Measurements from ENCODE around the gene RABL3.
"Not testable (repeated sequence)": the region's sequence is repeated elsewhere in the genome, so short reads cannot be mapped to it uniquely, and the experiment has no call there.

The RABL3 gene

DNA sequence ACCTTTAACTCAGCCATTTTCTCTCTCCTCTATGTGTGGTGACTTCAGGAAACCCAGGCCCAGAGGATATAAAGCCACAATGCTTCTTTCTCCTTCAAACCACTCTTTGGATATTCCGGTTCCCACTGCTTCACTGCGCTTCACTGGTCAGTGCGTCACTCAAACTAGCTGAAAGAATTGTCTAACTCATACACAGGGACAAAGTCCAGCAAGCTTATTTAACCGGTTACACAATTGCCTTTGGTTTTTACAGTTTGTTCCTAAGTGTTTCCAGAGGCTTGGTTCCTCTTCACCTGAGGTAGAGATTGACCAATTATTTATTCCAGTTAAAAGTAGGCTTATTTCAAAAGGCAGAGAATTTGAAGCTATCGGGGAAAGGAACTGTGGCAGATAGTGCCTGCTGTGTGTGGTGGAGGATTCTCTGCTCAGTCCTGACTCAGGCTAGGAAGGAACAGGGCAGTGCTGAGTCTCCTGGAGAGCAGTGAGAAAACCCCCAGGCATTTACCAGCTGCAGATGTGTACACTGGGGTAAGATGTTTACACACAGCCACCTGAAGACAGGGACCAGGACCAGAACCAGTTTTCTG, 60.1 kb downstream of the RABL3 start, which contains the start of gene HGD:
TSS of gene HGD (minus strand) at position 145 of the 587 bp plus-strand sequence. CDS start at position 17, 128 bp downstream.
- DNase-seq = no peak

DNA sequence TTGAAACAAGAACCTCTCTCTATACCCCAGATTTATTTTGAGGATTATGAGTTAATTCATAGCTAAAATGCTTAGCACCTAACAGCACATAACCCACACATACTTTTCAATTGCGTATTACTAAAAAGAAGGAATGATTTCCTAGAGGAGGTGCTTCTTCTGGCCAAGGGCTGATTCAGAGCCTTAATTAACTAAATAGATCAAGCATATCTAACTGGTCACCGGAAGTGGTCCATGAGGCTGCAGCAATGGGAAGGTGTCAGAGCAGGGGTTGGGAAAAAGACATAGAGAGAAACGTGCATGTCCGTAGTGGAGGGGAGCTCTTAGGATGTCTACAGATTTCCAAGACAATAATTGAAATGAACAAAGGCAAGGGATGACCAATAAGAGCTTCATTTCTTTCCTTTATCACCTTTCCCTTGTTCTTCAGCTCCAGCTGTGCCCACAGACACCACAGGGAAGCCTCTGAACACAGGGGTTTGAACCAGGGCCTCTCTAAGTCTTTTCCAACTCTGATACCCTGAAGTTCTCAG, 60.7 kb downstream of the RABL3 start:
- no peak for DNase-seq

DNA sequence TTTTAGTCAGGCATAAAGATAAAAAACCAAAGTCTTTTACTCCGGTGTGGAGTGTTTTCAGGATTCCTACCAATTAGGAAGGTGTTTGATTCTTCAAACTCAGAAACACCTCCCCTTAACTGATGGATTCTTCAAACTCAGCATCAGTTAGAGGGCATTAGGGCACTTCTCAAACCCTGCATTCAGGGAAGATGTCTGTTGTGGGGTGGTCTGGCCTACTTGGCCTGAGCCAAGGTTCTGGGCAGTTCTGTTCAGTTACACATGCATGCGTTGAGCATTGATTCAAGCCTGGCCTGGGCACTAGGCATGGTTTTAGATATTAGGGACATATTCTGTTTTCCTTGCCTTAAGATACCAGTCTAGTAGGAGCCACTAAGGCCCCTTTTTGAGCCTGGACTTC, 61.3 kb downstream of the RABL3 start:
- no peak for DNase-seq

DNA sequence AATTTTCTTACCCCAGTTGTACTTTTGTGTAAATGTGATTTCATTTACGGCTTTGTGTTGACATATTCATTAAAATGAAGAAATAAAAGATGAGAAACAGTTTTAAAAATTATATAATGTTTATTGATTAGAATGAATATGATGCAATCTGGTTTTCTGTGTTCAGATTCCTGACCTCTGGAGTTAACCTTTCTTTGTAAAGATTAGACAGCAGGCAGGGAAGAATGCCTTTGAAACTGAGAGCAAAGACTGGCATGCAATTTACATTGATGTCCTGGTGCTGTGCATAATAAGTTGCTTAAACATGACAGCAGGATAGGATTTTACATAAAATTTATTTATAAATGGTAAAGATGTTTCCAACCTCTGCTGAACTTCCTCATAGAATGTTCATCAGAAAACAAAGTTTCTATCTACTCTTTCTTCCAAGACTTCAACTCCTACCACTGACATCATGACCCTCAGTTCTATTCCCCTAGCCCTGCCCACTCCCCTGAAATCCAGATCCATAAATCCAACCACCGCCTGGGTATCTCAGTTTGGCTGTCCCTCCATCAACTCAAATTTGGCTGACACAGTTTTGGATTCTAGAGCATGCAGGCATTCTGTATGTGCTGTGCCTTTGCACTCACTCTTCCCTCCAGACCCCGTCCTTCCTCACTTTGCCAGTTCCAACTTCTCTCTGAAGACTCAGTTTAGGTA, 62.0 kb downstream of the RABL3 start:
- no peak for DNase-seq

DNA sequence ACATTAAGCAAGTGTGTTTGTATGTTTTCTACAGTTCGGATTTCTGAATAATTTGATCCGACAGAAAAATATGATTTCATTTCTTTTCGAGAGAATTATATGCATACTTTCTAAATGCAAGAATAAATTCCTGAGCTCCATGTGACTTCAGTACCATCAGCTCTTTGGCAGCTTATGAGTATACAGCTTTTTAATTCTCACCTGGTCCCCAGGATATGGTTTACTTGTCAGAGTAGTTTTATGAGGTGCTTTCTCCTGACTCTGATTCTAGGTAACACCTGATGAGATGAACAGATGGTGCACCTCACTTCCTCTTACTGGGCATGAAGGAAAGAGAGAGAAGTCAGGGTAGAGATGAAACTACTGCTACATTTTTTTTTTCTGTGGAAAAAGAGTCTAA, 63.3 kb downstream of the RABL3 start:
- no peak for DNase-seq

DNA sequence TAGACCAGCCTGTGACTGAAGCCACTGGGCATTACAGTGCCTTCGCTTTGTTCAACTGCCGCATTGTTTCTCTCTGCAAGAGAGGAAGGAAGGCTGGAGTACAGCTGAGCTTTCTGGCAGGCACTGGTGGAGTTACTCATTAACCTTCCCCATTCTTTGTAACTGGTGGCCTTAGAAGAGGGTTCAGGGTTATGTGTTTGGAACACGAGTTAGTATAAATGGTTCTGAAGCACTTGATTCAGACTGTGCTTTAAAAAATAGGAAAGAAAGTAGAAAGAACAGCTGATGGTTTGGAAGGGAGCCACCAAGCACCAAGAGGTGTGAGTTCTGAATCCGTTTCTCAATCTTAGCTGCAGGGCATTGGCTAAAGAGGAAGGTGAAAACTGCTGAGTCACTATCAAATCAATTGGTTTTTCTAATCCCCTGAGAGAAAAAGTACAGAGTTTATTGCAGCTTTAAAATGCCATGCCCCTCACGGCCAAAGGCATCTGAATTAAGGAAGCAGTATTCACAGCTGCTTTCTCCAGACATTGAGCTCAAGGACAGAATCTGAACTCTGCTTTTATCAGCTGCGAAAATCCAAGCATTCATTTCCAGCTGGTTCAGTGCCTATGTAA, 63.9 kb downstream of the RABL3 start:
- DNase-seq = no peak

DNA sequence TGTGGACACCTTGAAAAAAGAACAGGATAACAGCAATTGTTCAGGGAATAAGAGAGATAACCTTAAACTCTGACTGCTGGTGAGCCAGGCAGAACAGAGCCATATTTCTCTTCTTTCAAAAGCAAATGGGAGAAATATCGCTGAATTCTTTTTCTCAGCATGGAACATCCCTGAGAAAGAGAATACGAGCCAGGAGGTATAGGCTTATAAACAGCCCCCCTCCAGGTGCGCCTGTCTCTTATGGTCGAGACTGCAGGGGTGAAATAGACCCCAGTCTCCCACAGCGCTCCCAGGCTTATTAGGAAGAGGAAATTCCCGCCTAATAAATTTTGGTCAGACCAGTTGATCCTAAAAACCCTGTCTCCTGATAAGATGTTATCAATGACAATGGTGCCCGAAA, 65.1 kb downstream of the RABL3 start:
- DNase-seq = not testable (repeated sequence)

DNA sequence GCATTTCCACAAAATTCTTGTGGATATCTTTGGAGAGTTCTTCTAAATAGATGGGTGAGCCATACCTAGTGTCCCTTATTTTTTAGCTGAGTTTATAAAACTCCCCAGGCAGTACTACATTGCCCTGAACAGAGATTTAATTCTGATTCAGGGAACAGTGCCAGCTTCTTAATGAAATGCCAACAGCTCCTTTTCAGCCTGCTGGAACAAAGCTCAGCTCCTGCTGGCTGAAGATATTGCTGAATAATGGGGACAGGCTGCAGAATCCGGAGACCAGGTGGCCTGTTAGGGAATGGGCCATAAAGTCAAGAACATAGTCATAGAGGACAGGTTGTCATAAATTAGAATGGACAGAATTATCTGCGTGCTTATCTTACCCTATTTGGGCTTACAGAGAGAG, 69.2 kb downstream of the RABL3 start:
- no peak for DNase-seq

DNA sequence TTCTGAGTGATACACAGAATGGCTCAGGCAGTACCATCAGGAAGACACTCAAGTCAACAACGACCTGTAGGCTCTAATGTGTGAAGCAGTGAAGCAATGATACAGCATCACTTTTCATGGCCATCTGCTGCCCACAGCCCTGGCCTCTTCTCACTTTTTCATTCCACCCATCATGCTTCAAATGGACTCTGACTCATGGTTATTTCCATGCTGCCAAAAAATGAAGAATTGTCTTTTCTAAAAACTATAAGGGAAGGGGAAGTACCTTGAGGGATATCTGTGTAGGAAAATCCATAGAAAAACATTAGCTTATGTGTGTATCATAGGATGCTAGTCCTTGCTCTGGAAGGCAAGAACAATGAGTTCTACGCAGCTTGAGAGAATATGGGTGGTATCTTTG, 71.7 kb downstream of the RABL3 start:
- DNase-seq = no peak

DNA sequence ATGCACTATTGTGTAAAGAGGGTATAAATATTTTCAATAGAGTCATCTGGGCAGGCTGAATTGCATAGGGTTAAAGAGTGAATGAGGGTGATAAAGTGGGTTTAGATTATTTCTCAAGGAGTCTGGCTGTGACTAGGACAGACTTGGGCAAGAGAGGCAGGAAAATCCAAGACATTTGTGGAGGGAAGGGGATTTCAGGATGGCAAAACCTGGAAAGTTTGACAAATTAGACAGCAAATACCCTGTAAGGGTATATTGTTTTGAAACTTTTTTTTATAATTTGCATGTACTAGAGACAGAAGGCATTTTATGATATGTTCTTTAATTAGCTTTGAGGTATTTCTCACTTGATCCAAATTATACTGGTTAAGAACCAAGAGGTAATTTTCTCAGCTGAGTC, 77.4 kb downstream of the RABL3 start:
- DNase-seq = no peak

DNA sequence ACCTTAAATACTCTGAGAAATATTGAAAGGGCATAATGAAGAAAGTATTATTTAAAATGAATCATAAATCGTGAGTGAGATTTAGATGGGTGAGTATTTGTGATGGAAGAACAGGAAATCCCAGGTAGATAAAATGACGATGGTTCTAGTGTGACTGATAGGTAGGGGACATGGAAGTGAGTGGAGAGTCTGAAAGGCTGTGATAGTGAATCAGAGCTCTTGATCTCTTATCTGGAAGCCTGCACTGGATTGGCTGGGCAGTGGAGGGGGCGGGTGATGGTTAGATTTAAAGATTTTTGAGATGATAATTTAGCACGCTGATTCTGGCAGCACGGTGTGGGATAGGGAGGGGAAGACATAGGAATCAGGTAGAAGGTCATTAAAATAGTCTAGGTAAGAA, 80.4 kb downstream of the RABL3 start:
- no peak for DNase-seq

DNA sequence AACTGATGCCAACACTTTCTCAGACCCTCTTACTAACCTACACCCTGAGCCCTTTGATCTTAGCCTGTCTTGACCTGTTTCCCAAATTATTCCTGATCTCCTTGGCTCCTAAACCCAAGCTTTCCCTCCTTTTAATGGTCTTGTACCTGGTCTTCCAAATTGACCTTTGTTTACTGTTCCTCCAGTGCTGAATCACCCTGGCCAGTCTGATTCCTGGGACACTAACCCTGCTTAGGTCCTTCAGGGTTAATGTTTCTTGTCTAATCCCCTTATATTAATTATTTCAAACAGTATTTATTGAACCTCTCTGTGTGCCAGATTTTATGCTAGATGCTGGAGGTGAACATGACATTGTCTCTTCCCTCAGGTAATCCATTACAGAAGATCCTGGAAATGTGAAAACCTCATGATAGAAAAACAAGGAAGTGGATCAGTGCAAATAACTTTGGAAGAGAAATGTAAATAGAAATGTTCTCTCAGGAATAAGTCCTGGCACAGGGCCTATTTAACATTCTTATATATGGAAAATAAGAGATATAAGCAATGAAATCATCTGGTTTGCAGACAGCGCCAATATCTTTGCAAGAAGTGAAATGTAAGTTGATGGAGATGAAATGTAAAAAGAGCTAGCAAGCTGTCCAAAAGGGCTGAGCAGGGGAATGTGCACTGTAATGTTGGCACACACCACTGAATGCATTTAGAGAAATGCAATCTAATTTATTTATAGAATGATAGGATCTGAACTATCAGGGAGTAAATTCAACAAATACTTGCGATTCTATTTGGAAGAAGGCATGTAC, 81.0 kb downstream of the RABL3 start:
- DNase-seq = no peak

DNA sequence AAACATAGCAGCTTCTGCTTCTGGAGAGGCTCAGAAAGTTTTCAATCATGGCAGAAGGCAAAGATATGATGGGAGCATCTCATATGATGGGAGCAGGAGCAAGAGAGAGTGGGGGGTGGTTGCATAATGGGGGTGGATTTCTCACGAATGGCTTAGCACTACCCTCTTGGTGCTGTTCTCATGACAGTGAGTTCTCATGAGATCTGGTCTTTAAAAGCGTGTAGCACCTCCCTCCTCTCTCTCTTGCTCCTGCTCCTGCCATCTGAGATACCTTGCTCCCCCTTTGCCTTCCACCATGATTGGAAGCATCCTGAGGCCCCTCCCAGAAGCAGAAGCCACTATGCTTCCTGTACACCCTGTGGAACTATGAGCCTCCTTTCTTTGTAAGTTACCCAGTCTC, 82.5 kb downstream of the RABL3 start:
- DNase-seq = no peak

DNA sequence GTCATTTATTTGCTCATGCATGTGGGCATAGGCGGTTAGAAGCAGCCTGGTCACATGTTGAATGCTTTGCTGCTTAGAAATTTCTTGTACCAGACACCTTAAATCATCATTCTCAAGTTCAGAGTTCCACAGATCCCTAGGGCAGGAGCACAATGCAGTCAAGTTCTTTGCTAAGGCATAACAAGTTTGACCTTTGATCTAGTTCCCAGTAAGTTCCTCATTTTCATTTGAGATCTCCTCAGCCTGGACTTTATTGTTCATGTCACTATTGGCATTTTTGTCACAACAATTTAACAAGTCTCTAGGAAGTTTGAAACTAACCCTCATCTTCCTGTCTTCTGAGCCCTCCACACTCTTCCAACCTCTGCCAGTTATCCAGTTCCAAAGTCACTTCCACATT, 83.0 kb downstream of the RABL3 start:
- no peak for DNase-seq

DNA sequence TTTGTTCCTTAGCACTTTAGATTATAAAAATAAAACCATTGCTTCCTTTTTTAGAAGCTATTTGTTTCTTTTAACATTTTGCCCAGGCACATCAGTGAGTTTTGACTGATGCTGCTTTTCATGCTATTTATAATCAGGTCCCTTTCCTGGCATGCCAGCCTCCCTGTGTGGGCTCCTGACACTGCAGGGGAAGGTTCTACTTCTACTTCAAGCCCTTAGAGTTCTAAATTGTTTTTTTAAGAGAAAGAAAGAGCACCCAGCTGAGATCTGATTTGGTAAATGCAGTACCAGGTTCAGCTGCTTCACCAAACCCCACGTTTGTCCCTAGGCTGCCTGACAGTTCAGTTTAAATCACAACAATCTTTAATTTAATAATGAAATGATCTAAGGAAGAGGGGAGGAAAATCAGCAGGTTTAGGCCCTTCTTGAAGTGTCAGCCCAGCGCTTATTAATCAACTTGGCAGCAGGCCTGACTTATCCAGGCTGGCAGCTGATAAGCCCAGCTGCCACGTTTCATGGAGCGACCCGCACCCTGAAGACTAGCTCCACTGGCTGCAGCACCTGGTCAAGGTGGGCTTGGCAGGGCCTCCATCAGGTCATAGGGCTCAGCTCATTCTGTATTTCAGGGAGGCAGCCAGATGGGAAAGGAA, 89.3 kb downstream of the RABL3 start:
- DNase-seq = no peak

DNA sequence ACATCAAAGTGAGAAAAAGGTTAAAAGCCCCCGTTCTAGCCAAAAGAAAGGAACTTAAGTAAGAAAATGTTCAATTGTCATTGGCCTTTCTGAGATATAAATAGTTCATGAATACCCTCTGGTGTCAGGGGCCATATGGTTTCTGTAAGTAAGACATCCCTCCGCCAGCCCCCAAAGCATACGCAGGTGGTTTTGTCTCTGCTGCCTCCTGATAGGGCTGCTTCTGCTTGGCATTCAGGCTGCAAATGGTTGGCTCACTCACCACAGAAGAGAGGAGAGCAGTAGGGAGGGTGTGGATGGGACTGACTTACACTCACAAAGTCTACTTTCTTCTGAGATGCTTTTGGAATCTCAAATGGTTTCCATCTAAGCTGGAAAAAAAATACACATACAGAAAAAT, 90.0 kb downstream of the RABL3 start:
- no peak for DNase-seq

DNA sequence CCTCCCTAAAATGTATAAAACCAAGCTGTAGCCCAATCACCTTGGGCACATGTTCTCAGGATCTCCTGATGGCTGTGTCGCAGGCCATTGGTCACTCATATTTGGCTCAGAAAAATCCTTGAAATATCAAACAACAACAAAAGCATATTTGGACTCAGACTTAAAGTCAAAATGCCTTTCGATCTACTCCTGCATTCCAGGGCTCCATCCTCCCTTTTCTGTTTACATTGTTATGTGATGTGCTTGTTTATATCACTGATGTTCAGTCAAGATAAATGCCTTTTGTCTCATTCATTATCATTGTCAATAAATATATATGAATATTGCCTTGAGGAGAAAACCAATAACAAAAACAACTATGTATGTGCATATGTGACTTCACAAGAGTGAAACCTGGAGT, 92.0 kb downstream of the RABL3 start:
- DNase-seq = no peak

DNA sequence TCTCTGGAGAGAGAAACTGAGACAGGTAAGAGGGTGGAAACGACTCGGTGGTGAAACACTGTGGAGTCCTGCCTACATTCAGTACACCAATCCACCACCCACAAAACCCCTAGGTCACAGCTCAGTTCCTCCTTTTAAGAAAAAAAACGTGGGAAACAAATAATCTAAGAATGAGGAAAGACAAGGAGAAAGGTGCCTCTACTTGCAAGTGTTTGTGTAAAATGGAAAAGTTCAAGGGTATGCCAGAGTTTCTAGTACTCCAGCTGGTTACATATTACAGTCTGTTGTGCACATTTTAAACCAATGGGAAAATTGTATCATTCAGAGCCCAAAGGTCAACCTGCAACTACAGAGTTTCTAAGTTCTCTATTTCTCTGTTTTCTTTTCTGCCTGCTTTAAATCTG, 92.5 kb downstream of the RABL3 start:
- no peak for DNase-seq

DNA sequence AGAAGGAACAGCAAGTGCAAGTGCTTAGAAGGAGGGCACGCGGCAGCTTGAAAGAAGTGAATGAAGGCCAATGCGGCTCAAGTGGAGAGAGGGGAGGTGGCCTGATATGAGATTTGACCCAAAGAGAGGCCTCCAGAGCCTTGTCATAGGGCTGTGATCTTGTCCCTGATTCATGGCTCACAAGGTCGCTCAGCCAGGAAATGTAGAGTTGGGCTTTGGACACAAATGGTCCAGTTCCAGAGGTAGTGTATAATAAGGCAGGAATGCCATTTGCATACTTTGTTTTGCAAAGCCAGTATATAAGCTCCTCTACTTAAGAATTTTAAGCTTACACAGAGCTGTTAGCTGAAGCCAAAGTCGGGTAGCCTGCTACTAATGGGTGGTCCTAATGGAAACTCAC, 94.0 kb downstream of the RABL3 start:
- DNase-seq = no peak

DNA sequence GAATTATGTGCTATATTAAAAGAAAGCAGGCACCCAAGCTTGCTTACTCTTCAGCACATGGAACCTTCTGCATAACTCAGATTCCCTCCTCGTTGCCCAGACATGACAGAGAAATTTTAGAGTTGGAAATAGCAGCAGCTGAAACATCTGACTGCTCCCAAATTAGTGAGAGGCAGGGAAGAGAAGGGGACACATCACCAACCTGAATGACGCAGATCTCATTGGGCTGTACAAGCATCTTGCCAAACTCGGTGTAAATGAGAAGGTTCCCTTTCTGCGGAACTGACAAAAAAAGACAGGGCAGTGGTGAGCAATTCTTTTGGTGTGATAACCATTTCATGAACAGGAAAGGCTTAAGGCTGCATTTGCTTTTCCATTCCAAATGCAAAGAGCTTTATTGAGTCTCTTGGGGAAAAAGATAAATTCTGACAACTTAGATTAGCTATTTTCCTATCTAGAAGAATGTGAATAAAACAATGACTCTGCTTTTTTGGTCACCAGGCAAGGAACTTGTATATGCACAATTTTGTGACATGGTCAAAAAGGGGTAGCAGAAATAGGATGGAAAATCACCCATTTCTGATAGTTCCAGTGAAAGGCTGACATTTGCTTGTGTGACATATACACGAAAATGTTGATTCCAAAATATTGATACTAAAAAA, 95.4 kb downstream of the RABL3 start:
- DNase-seq = no peak

DNA sequence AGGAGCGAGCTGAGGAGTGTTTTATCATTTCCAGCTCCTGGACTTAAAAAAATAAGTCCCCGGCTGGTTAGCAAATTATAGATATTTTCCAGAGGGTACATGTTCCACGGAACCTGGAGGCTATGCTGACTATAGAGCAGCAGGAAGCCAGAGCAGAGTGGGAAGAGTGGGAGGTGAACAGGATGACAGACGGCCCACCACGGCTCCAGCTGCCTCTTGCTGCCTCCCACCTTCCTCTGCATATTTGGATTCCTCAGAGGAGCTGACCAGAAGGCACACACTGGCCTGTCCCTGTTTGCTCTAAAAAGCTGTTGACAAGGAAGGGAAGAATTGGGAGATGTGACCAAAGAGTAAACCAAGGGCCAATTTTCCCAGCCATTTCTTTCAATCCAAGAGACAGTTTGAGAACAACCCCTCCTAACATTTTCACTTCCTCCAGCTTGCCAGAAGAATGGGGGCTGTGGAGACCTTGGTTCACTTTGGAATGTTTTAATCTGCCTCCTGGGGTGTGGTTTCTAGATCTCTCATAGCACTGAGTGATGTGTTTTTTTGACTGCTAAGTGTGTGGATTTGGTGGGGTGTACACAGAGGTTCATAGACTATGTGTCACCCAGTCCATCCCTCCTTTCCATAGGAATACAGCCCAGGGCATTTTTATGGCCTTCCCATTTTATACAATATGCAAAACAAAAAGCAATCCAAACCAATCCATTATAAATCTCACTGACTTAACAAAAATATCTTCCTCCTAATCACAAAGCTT, 97.1 kb downstream of the RABL3 start:
- DNase-seq = no peak
